NB4 (cell line): Measurements from ENCODE around the gene PLXNC1.

Source experiments
- CTCF ChIP-seq: IDR thresholded peaks from one replicate; pipeline ENCODE4 v1.5.1; 2012; ENCODE audit warnings: low read depth, low read length
- MAX ChIP-seq: IDR thresholded peaks from 2 replicates; pipeline ENCODE4 v1.6.1; 2011; ENCODE audit warnings: low read depth, low read length
- POLR2A ChIP-seq: IDR thresholded peaks from 2 replicates; pipeline ENCODE4 v1.6.1; 2011; ENCODE audit warnings: mild to moderate bottlenecking; ENCODE audit not compliant: insufficient read length; ENCODE audit errors: extremely low read depth

GRCh38 chr12:94338006-94338794 lies 189.8 kb downstream of the PLXNC1 start:
- TF ChIP-seq CTCF (no peak), POLR2A (no peak), MAX (no peak)
